ENCODE results near the gene MEIS2.
A peak's percentile ranks its signal among the peaks of the same experiment; 100 is the strongest.

MEIS2 gene

DNA sequence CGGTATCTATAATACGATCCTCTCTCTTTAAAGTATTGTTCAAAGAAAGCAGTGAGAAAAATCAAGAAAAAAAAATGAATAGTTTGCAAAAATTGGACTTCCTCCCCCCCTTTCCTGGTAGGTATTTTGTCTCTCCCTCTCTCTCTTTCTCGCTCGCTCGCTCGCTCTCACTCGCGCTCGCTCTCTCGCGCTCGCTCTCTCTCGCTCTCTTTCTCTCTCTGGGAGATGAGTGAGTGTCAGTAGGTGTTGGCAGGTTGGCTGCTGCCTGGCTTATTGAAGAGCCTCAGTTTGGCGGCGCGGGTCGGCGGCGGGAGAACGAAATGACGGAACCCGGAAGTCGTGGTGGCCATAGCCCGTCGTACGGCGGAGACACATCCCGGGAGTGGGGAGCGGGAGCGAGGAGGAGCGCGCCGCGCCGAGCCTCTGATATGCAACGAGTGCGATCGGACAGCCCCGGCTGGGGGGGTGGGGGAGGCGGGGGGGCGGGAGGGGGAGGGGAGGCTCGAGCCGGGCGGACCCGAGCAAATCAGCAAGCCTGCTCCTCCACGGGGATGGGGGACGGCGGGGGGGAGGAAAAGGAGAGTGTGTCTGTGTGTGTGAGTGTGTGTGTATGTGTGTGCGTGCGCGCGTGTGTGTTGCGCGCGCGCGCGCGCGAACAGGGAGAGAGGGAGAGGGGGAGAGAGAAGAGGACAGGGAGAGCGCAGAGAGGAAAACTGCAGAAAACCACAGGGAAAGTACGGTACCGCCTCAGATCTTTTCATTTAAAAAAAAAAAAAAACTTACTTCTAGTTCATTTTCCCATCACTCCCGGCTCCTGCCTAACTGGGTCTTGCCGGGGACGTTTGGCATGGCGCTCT, at the start of gene MEIS2:
MEIS2 (minus strand) TSS at position 441 of the 857 bp plus-strand sequence. CDS start 1,083 bp downstream, outside the sequence.
- H3K4me3 ChIP-seq (ENCODE audit: low read depth, low read length) = peak within 1 kb of the TSS; percentile 82
- DNase-seq (ENCODE audit: low read depth) = peak; percentile 94

DNA sequence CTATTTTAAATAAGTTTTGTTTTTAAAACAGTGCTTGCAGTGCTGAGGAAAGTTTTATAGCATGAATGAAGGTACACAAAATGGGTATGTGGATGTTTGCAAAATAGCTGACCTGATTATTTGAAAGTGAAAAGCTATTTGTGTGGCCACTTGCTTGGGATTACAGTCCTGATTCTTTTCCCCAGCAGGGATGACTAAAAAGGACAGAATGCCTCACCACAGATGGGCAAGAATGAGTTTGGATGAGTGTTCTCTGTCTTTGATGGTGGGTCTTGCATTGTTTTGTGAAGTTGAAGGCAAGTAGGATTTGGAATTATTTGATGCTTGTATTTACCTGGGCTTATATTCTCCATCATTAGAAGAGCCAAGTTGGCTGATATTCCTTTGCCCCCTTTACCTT, 48.8 kb upstream of the MEIS2 start:
- no peak overlapping the region for H3K4me3 ChIP-seq (ENCODE audit: low read depth, low read length)
- no peak for DNase-seq (ENCODE audit: low read depth)

GRCh38 chr15:37148714-37149113, 48.4 kb upstream of the MEIS2 start:
- no peak overlapping the region for H3K4me3 ChIP-seq (ENCODE audit: low read depth, low read length)

GRCh38 chr15:37143351-37143750, 43.0 kb upstream of the MEIS2 start:
- H3K4me3 ChIP-seq (ENCODE audit: low read depth, low read length) = no peak overlapping the region
- no peak for DNase-seq (ENCODE audit: low read depth)

More at GRCh38 chr15:37148714-37149113, 48.4 kb upstream of the MEIS2 start:
- no peak for DNase-seq (ENCODE audit: low read depth)

GRCh38 chr15:37142371-37142770, 42.0 kb upstream of the MEIS2 start:
- DNase-seq (ENCODE audit: low read depth) = no peak

DNA sequence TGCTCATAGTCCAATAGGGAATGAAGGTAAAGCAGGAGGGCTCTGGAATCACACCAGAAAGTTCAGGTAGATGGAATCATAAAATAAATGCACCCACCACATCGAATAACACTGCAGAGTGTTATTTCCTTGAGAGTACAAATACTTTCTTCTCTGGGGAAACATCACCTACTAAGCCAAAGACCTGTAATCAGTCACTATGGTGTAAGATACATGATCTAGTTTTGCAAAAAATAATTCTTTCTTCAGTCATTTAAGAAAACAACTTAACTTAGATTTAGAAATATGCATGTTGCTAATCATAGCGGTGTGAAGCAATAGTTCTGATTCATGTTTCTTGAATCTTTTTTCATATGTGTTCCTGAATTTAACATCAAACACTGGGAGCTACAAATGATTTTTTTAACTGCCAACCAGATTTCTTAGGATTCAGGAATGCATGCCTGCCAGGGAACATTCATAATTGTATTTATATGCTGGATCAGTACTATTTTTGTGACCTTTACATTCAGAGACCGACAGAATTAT, 40.2 kb upstream of the MEIS2 start:
- no peak for DNase-seq (ENCODE audit: low read depth)

More at GRCh38 chr15:37142371-37142770, 42.0 kb upstream of the MEIS2 start:
- H3K4me3 ChIP-seq (ENCODE audit: low read depth, low read length) = no peak overlapping the region

GRCh38 chr15:37138591-37139215, 38.4 kb upstream of the MEIS2 start:
- no peak for DNase-seq (ENCODE audit: low read depth)
- no peak overlapping the region for H3K4me3 ChIP-seq (ENCODE audit: low read depth, low read length)

More for the DNA sequence above, 40.2 kb upstream of the MEIS2 start:
- H3K4me3 ChIP-seq (ENCODE audit: low read depth, low read length) = no peak overlapping the region

DNA sequence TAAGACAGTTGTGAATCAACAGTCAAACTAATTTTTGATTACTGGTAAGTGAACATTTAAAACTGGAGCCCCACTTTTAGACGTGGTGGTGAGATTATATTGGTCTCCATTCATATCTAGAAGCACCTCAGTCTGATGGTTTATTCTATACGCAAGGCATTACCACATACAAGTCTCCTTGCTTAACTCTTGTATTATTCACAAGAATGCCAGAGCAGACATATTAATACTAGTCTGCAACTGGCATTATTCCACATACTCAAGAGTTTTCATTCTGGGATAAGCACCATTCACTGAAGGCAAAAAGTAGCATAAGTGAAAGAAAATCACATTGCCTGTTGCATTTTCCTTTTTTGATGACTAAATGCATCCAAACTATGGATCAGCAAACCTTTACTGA, 36.9 kb upstream of the MEIS2 start:
- H3K4me3 ChIP-seq (ENCODE audit: low read depth, low read length) = no peak overlapping the region

GRCh38 chr15:37136666-37137065, 36.3 kb upstream of the MEIS2 start:
- no peak for DNase-seq (ENCODE audit: low read depth)

More for the DNA sequence above, 36.9 kb upstream of the MEIS2 start:
- DNase-seq (ENCODE audit: low read depth) = no peak

GRCh38 chr15:37135225-37135624, 34.9 kb upstream of the MEIS2 start:
- no peak overlapping the region for H3K4me3 ChIP-seq (ENCODE audit: low read depth, low read length)
- DNase-seq (ENCODE audit: low read depth) = no peak

More at GRCh38 chr15:37136666-37137065, 36.3 kb upstream of the MEIS2 start:
- H3K4me3 ChIP-seq (ENCODE audit: low read depth, low read length) = no peak overlapping the region

DNA sequence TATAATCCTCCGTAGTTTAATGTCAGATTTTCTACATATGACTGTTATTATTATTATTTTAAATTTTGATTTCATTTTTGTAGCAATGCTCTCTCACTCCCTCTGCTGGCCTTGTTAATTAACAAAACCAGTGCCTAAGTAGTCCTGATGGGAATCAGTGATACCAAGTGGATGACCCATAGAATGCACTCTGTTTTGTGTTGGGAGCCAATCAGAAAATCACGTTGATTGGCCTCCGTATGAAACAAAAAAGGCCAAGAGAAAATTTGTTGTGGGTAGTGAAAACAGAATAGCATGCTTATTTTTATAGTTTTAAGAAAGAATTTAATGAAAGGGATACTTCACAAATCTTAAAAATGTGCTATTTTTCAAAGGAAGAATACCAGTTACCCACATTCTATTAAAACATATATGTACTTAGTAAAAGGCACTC, 34.4 kb upstream of the MEIS2 start:
- no peak overlapping the region for H3K4me3 ChIP-seq (ENCODE audit: low read depth, low read length)
- no peak for DNase-seq (ENCODE audit: low read depth)

DNA sequence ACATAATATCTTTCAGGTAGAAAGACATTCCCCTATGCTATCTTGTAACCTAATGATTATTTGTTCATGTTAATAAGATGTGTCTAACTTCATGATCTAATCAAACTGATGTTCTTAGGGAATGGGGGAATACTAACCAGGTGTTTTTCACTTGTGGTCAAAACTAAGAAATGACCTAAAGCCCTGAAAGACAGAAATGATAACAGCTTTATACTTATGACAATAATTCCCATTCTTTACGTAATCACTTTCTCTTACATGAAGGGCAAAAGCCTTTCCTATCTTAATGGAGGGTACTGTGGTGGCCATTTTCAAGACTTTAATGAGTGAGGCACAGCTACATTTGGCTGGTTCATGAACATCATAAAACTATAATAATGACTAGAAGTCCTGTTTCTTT, 33.9 kb upstream of the MEIS2 start:
- DNase-seq (ENCODE audit: low read depth) = no peak
- no peak overlapping the region for H3K4me3 ChIP-seq (ENCODE audit: low read depth, low read length)

DNA sequence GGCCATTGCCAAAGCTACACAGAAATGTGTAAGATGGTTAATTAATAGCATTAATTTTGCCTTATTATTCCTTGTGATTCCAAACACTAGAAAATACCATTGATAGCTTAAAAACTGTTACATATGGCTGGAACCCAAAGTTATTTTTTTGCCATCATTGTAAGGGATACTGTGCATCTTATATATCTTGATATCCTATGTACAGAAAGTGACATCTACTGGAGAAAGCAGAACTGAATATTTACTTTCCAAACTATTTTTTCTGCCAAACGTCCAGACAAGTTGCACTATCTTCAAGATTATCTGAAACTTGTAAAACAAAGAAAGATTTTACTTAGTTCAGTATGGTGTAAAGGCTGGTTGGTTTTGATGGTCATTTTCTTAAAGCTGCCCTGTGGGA, 33.3 kb upstream of the MEIS2 start:
- H3K4me3 ChIP-seq (ENCODE audit: low read depth, low read length) = no peak overlapping the region
- no peak for DNase-seq (ENCODE audit: low read depth)

- DNase-seq (ENCODE audit: low read depth) = no peak
- H3K4me3 ChIP-seq (ENCODE audit: low read depth, low read length) = no peak overlapping the region
Measured at GRCh38 chr15:37132826-37133417, 32.6 kb upstream of the MEIS2 start.

GRCh38 chr15:37131621-37132020, 31.3 kb upstream of the MEIS2 start:
- H3K4me3 ChIP-seq (ENCODE audit: low read depth, low read length) = no peak overlapping the region

DNA sequence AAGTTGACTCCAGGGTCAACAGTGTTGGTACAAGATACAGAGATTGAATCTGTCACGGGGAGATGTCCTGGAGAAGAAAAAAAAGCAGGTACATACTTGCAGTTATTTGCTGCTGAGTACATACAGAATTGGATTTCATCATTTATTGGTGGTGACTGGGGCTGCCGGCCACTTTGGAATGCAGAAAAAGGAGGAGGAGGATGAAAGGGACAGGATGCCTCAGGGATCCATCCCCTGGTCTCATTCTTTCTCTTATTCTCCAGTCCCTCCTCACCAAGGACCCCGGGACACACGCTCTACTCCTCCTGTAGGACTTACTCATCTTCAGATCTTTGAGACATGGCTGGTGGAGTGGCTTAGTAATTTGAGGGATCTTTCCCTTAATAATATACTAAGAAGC, 30.0 kb upstream of the MEIS2 start:
- no peak for DNase-seq (ENCODE audit: low read depth)

More at GRCh38 chr15:37131621-37132020, 31.3 kb upstream of the MEIS2 start:
- DNase-seq (ENCODE audit: low read depth) = no peak

GRCh38 chr15:37125143-37125542, 24.8 kb upstream of the MEIS2 start:
- H3K4me3 ChIP-seq (ENCODE audit: low read depth, low read length) = no peak overlapping the region
- DNase-seq (ENCODE audit: low read depth) = no peak

More for the DNA sequence above, 30.0 kb upstream of the MEIS2 start:
- no peak overlapping the region for H3K4me3 ChIP-seq (ENCODE audit: low read depth, low read length)

GRCh38 chr15:37124331-37124730, 24.0 kb upstream of the MEIS2 start:
- DNase-seq (ENCODE audit: low read depth) = no peak

DNA sequence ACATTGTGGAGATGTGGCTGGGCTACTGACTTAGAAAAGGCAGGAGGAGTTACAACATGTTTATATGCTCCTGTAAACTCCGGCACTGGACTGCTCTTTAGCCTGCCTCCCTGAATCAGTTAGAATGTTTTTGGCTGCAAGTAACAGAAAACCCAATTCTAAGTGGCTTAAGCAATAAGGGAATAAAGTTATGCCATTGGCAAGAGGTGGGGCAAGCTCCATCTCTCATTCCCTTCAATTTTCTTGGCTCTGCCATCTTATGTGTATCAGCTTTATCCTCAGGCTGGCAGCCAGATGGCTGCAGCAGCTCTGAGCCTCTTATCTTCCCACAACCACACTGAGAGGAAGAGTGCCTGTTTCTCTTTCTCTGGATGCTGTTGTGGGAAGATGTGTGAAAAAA, 22.4 kb upstream of the MEIS2 start:
- no peak for DNase-seq (ENCODE audit: low read depth)
- H3K4me3 ChIP-seq (ENCODE audit: low read depth, low read length) = no peak overlapping the region

More at GRCh38 chr15:37124331-37124730, 24.0 kb upstream of the MEIS2 start:
- H3K4me3 ChIP-seq (ENCODE audit: low read depth, low read length) = no peak overlapping the region

- DNase-seq (ENCODE audit: low read depth) = no peak
- no peak overlapping the region for H3K4me3 ChIP-seq (ENCODE audit: low read depth, low read length)
Measured at GRCh38 chr15:37121492-37121891, 21.1 kb upstream of the MEIS2 start.

All from skeletal muscle cell (primary cell).